Heart left ventricle (tissue), 16 donors: Measurements from ENCODE around the gene SDE2. TPM values are rescaled to one million over a fixed set of nuclear protein-coding genes. Genes with fewer than 3 reads are reported as not detected.
A peak's percentile ranks its signal among the peaks of the same experiment; 100 is the strongest.

Source experiments
- ATAC-seq, 4 donors: fragments of 200-7000 bp; cut with Tn5 transposase; one replicate each; pipeline ENCODE4 v1.9.1; 2020 to 2022; ENCODE audit warnings: moderate library complexity in 4 of 4, mild to moderate bottlenecking in 3 of 4, moderate number of reproducible peaks in 1 of 4
- DNase-seq, 5 donors: peaks; one replicate each; pipeline ENCODE4 v3.0.0-alpha.2; 2020
- H3K27ac ChIP-seq, 12 donors: fragments of 200-600 bp; sonication (generic) in 4 of 12; one replicate each; pipeline versions ENCODE4 v1.5.0 to v1.8.0; 2016 to 2022; ENCODE audit warnings: mild to moderate bottlenecking in 2 of 12
- H3K27me3 ChIP-seq, 9 donors: fragments of 200-600 bp; sonication (generic) in 2 of 9; one replicate each; pipeline versions ENCODE4 v1.5.1 to v1.8.0; 2016 to 2022; ENCODE audit warnings: mild to moderate bottlenecking in 3 of 9
- H3K36me3 ChIP-seq, 9 donors: fragments of 200-600 bp; sonication (generic) in 2 of 9; one replicate each; pipeline versions ENCODE4 v1.5.0 to v1.8.0; 2018 to 2022; ENCODE audit warnings: mild to moderate bottlenecking in 2 of 9
- H3K4me1 ChIP-seq, 12 donors: fragments of 200-600 bp; sonication (generic) in 4 of 12; one replicate each; pipeline versions ENCODE4 v1.5.0 to v1.8.0; 2016 to 2022; ENCODE audit warnings: mild to moderate bottlenecking in 3 of 12
- H3K4me3 ChIP-seq, 12 donors: fragments of 200-600 bp; sonication (generic) in 4 of 12; one replicate each; pipeline versions ENCODE4 v1.5.0 to v1.8.0; 2017 to 2022; ENCODE audit warnings: mild to moderate bottlenecking in 9 of 12, moderate library complexity in 4 of 12
- H3K9me3 ChIP-seq, 12 donors: fragments of 200-600 bp; sonication (generic) in 4 of 12; one replicate each; pipeline versions ENCODE4 v1.5.0 to v1.8.0; 2016 to 2022; ENCODE audit warnings: mild to moderate bottlenecking in 1 of 12
- POLR2A ChIP-seq, 2 donors: fragments of 450-650 bp; IDR thresholded peaks; one replicate each; pipeline ENCODE4 v1.6.1; 2017; ENCODE audit warnings: antibody characterized with exemption in 2 of 2, mild to moderate bottlenecking in 2 of 2, moderate library complexity in 2 of 2
- WGBS, 4 donors: extraction: QIAGEN DNeasy Blood & Tissue Kit in 2 of 4; methylation state at CpG; one replicate each; pipeline versions ENCODE4 v1.1.5 to v1.1.7; 2013 to 2018; 5-methylcytosine and 5-hydroxymethylcytosine counted together
- intact Hi-C, 10 donors: fragments of 100-400 bp; cut with DNase I; formaldehyde crosslinking; loops; one replicate each; pipeline versions ENCODE4 v1.11.1 to v1.14.2; 2022
- polyA plus RNA-seq, 2 donors: library from polyadenylated mRNA; stranded (reverse); fragments of 200-250 nt; gene quantifications; one replicate each; pipeline ENCODE4 v1.2.3, GENCODE V29; 2013
- total RNA-seq, 9 donors: library from RNA; depleted of rRNA in 2 of 9; stranded (reverse); fragments of >200 nt in 2 of 9; fragmentation: NEBNext Ultra II Directional in 3 of 9; extraction: Animal tissue kit (Norgen Biotek cat#: 25700) in 3 of 9; gene quantifications; one replicate each; pipeline versions ENCODE4 v1.1.0 to v1.2.4, GENCODE V29; 2016 to 2023
- TF ChIP-seq, protein P1 (sequence below), 12 donors: fragments of 200-600 bp; sonication (generic) in 4 of 12; IDR thresholded peaks; one replicate each; pipeline versions ENCODE4 v1.5.0 to v1.8.0; 2018 to 2022; ENCODE audit warnings: antibody characterized with exemption in 12 of 12, mild to moderate bottlenecking in 5 of 12
- donor health status: ischemic (EF 13 %, LVEDD 7.1; RV severe dilation, severe dysfunction).
- donor health status: healthy with polysubstance abuse.
- donor health status: DM: no; HTN: yes; CAD: no.
- donor health status: DM: no; HTN: no; CAD: no.
- donor health status: ischemic (EF 25% LVEDD 6.9; RV normal size, moderate dysfunction).
- donor health status: ischemic (EF 25% LVEDD 5.7; RV mildly dilated, moderate dysfunction).
- donor health status: healthy.
- donor health status: DM: yes; HTN: yes; CAD: no.
- donor health status: ischemic (EF 35%, LVEDD 5.7; RV mildly dilated, moderate dysfunction).
- donor health status: nonischemic (EF 11% LVEDD 7.7; RV severe dilation, severe dysfunction).
- donor health status: DM: yes; HTN: yes; CAD: no.
- donor health status: PGD.
- donor health status: ischemic (EF 29% LVEDD 5.4; RV normal size, mild dysfunction).
- donor health status: nonischemic (EF 23%, LVEDD 6.1; RV moderate dilation, normal function).

SDE2 gene
- total and polyA plus RNA-seq, 11 donors: 3.7 to 16.4 (median 12.6) TPM

- H3K4me3 ChIP-seq: no peak overlapping the region
- no peak for TF ChIP-seq POLR2A (IDR thresholded peaks at IDR 0.05)
- TF ChIP-seq, protein P1, sequence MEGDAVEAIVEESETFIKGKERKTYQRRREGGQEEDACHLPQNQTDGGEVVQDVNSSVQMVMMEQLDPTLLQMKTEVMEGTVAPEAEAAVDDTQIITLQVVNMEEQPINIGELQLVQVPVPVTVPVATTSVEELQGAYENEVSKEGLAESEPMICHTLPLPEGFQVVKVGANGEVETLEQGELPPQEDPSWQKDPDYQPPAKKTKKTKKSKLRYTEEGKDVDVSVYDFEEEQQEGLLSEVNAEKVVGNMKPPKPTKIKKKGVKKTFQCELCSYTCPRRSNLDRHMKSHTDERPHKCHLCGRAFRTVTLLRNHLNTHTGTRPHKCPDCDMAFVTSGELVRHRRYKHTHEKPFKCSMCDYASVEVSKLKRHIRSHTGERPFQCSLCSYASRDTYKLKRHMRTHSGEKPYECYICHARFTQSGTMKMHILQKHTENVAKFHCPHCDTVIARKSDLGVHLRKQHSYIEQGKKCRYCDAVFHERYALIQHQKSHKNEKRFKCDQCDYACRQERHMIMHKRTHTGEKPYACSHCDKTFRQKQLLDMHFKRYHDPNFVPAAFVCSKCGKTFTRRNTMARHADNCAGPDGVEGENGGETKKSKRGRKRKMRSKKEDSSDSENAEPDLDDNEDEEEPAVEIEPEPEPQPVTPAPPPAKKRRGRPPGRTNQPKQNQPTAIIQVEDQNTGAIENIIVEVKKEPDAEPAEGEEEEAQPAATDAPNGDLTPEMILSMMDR (IDR thresholded peaks at IDR 0.05): no peak
- WGBS, 4 donors: 94 to 100% (median 96%) methylated on average over 2 of the region's 2 CpGs
- no peaks in the 10 kb centered on the region for H3K36me3 ChIP-seq
- H3K27ac ChIP-seq: no peak overlapping the region
- no peaks in the 10 kb centered on the region for H3K27me3 ChIP-seq
- ATAC-seq (no peak), DNase-seq (no peak)
- peaks cover 14 to 40% (median 27%) of the 10 kb centered on the region in 12 donors for H3K4me1 ChIP-seq
- H3K9me3 ChIP-seq: no peaks in the 10 kb centered on the region
- intact Hi-C loops: no loop called here
Observed at GRCh38 chr1:225944387-225944786, 54.8 kb downstream of the SDE2 start.

- H3K27ac ChIP-seq: no peak overlapping the region
- WGBS, 4 donors: 81 to 86% (median 85%) methylated on average over 4 of the region's 4 CpGs
- DNase-seq: no peak
- H3K4me3 ChIP-seq: no peak overlapping the region
- H3K36me3 ChIP-seq: no peaks in the 10 kb centered on the region
- intact Hi-C loops: no loop called here
- TF ChIP-seq, protein P1 (IDR thresholded peaks at IDR 0.05): no peak
- no peak for TF ChIP-seq POLR2A (IDR thresholded peaks at IDR 0.05)
- ATAC-seq: no peak
- H3K9me3 ChIP-seq: no peaks in the 10 kb centered on the region
- no peaks in the 10 kb centered on the region for H3K27me3 ChIP-seq
- peaks cover 14 to 40% (median 27%) of the 10 kb centered on the region in 12 donors for H3K4me1 ChIP-seq
Observed at GRCh38 chr1:225943582-225943981, 55.6 kb downstream of the SDE2 start.

DNA sequence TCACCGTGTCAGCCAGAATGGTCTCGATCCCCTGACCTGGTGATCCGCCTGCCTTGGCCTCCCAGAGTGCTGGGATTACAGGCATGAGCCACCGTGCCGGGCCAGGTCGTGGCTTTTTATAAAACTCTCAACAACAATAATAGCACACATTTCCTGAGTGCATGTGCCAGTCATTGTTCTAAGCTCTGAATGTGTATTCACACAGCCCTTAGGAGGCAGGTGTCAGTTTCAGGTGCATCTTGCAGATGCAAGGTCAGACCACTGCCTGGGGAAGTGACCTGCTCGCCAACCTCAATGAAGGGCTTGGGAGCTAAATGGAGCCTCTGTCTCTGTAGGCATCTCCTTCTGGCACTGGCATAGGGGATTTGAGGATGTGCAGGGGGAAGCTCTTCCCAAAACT, 56.6 kb downstream of the SDE2 start:
- peak overlapping the region in 2 of 12 donors; percentile 72 to 75 for H3K27ac ChIP-seq
- ATAC-seq (peak in 3 of 4 donors; percentile 6 to 45 (median 25)), DNase-seq (no peak)
- WGBS, 4 donors: 49 to 63% (median 53%) methylated on average over 7 of the region's 7 CpGs
- H3K4me3 ChIP-seq: no peak overlapping the region
- no peaks in the 10 kb centered on the region for H3K27me3 ChIP-seq
- no peak for TF ChIP-seq POLR2A (IDR thresholded peaks at IDR 0.05)
- TF ChIP-seq, protein P1 (IDR thresholded peaks at IDR 0.05): no peak
- H3K36me3 ChIP-seq: no peaks in the 10 kb centered on the region
- peaks cover 14 to 40% (median 27%) of the 10 kb centered on the region in 12 donors for H3K4me1 ChIP-seq
- no peaks in the 10 kb centered on the region for H3K9me3 ChIP-seq
- intact Hi-C loops: no loop called here

DNA sequence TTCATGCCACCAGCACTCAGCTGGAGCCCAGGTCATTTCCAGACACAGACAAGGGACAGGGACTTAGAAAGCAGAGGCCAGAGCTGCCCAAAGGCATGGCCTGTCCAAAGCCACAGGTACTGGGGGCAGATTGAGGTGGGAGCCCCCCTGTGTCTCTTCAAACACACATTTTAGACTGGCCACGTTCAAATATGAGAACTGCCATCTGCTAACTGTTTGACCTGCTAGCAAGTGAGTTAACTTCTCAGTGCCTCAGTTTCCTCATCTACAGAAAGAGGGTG, 57.3 kb downstream of the SDE2 start:
- ATAC-seq (no peak), DNase-seq (no peak)
- Histone ChIP-seq H3K9me3 (no peaks in the 10 kb centered on the region), H3K4me1 (peaks cover 14 to 40% (median 27%) of the 10 kb centered on the region in 12 donors), H3K4me3 (no peak overlapping the region), H3K27me3 (no peaks in the 10 kb centered on the region), H3K27ac (peak overlapping the region in 7 of 12 donors; percentile 43 to 75 (median 56)), H3K36me3 (no peaks in the 10 kb centered on the region)
- TF ChIP-seq, protein P1 (IDR thresholded peaks at IDR 0.05): no peak
- no peak for TF ChIP-seq POLR2A (IDR thresholded peaks at IDR 0.05)
- WGBS, 4 donors: 30 to 39% (median 36%) methylated on average over 1 of the region's 1 CpG
- intact Hi-C loops: no loop called here
